HG03469 (cell line): ENCODE results near the gene SLC29A3.
"Not testable (repeated sequence)": the region's sequence is repeated elsewhere in the genome, so short reads cannot be mapped to it uniquely, and the experiment has no call there.

ENCODE experiments used
- ATAC-seq: cut with Tn5 transposase; IDR thresholded peaks from one replicate; pipeline ENCODE4 v1.9.1; 2021; ENCODE audit warnings: mild to moderate bottlenecking, moderate library complexity, moderate number of reproducible peaks; ENCODE audit not compliant: unreplicated experiment

The SLC29A3 gene

GRCh38 chr10:71319042-71319799 lies at the start of gene SLC29A3:
Gene SLC29A3 (plus strand): TSS chr10:71319259. CDS start chr10:71319310, 51 bp downstream.
- ATAC-seq: peak; percentile 48

DNA sequence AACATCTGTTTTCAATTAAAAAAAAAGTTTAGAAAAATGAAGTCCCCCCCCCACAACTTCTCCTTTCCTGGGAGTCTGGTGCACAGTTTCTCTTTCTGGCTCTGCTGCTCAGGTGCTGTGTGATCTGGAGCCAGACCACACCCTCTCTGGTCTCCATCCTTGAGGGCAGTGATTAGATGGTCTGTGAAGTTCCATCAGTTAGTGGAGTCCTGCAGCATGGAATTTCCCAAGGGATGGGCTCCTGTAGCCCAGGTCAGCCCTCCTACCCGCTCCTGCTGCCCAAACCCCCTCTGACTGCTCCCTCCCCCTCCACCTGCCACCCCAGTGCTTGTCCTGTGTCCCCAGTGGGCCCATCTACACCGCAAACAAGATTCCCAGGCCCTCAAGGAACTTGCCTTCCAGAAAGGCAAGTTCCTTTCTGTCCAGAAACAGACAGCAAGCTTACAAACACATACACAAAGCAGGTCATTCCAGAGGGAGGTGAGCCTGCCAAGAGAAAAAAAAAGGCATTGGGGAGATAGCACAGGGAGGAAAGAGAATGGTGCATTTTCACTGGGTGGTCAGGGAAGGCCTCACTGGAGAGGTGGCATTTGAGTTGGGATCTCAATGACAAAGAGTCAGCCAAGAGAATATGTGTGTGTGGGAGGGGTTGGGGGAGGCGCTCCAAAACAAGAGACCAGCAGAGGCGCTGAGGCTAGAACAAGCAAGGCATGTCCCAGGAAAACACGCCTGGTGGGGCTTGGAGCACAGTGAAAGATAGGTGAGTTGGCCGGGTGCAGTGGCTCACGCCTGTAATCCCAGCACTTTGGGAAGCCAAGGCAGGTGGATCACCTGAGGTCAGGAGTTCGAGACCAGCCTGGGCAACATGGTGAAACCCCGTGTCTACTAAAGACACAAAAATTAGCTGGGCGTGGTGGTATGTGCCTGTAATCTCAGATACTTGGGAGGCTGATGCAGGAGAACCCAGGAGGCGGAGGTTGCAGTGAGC lies 49.5 kb upstream of the SLC29A3 start:
- no peak for ATAC-seq

DNA sequence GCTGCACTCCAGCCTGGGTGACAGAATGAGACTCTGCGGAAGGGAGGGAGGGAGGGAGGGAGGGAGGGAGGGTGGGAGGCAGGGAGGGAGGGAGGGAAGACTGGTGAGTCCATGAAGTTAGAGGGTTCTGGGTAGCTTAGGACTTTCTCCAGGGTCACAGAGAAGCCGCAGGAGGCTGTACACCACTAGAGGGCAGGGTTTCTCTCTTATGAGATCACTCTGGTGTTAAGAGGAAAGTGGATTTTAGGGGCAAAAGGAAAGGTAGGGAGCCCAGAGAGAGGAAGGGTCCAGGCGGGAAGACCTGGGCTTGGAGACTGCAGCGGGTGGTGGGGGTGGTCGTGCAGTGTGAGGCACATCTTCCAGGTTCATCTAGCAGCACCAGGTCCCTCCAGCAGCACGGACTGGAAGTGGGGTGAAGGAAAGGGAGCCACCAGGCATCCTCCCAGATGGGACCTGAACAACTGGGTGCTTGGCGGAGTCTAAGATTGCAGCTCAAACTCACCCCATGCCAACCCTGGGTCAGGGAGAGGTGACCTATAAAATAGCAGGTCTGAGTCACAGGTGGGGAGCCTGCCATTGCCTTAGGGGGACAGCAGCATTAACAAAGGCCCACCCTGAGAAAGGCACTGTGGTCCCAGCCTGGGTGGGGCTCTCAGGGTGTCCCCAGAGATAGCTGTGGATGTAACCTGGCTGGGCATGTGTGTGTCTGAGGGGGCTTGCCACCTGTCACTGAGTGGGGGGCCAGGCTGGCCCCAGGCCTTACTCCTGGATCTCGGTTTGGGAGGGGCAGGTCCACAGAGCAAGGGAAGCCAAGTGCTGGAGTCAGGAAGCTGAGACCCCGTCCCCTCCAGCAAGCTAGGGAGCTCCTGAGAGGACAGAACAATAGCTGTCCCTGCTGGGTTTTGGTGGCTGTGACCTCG lies 48.5 kb upstream of the SLC29A3 start:
- ATAC-seq: no peak

DNA sequence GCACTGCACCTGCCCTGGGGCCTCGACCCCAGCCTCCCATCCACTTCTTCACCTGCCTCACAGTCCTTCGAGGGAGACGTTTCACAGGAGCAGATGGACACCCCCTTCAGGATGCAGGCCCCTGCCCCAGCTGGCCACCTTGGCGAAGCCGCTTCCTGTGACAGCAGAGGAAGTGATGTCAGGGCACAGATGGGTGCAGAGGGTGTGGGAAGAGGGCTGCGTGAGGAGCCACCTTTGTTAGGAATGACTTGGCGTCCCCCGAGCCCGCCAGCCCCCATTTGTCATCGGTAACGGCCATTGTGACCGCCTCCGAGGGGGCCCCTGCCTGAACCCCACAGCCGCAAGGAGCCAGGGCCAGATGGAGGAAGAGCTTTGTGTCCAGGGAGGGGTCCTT lies 47.4 kb upstream of the SLC29A3 start:
- no peak for ATAC-seq

DNA sequence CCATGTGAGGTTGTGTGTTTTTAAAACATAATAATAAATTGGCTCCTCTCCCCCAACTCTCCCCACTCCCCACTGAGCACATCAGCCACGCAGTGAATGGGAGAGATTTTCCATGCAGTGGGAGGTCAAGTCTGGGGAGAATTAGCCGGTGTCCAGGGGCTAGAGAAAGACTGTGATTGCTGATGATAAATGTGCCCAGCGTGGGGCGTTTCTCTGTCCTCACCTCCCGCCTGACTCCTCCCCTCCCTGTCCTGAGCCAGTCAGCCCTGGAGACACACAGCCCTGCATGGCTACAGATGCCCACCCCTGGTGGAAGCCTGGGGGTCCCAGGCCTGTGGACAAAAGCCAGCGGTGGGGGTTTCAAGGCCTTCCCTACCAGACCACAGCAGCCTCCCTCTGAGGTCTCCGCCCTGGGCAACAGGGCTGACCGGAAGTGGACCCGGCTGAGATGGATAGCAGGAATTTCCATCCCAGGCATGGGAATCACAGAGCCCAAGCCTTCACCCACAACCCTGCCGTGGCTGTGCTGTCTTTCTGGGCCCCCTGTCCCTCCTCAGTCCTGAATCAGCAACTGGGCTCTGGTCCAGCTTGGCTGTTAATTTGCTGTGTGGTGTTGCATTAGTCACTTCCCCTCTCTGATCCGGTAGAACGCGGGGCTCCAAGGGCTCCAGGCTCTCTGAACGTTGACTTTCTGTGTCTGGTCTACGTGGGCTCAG lies 46.8 kb upstream of the SLC29A3 start:
- ATAC-seq: no peak

GRCh38 chr10:71272974-71273373 lies 46.1 kb upstream of the SLC29A3 start:
- ATAC-seq: not testable (repeated sequence)

GRCh38 chr10:71273506-71273905 lies 45.6 kb upstream of the SLC29A3 start:
- no peak for ATAC-seq

DNA sequence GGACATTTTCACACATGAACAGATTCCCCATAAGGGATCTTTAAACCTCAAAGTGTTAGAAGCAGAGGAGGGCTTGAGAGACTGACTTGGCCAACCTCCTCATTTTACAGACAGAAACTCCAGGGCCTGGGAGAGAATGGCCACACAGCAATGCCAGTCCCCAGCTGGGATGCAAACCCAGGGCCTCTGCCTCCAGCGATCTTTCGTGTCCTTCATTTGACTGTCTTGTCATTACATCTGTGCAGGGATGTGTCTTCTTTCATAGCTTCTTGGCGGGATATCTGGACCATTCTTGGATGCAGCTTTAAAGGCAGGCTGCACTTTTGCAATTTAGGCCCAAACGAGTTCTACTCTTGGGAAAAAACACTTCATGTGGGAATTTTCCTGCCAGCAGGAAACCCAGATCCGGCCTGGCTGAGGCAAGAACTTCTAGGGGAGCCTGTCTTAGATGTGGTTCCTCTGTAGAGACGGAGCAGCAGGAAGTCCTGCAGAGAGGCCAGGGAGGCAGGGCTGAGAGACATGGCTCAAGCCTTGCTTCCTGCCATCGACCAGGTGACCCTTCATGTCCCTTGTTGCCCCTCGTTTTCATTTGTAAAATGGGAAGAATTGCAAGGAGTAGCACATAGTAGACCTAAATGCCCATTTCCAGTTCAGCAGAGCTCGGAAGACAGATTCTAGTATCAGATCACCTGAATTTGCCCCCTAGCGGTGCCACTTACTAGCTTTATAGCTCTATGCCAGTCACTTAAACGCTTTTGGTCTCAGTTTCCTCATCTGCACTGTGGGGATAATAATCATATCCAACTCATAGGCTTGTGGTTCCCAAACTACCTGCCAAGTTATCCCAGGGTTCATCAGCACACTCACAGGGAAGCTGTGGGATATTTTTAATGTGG lies 43.9 kb upstream of the SLC29A3 start:
- ATAC-seq: no peak

DNA sequence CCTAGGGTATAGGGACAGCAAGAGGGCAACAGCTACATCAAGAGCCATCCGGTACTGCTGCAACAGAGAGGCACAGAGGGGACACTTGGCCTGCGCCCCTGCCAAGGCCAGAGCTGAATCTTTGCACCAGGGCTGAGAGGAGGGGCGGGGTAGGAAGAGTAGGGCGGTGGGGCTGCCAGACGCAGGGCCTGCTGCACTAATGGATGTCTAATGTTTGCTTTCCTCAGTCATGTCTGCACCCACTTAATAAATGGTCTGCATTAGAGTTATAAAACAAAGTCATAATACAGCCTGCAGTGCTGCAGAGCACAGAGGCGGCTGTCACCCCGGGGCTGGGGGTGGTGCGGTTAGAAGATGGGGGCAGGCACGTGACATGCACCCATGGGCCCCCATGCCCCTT lies 42.2 kb upstream of the SLC29A3 start:
- no peak for ATAC-seq

DNA sequence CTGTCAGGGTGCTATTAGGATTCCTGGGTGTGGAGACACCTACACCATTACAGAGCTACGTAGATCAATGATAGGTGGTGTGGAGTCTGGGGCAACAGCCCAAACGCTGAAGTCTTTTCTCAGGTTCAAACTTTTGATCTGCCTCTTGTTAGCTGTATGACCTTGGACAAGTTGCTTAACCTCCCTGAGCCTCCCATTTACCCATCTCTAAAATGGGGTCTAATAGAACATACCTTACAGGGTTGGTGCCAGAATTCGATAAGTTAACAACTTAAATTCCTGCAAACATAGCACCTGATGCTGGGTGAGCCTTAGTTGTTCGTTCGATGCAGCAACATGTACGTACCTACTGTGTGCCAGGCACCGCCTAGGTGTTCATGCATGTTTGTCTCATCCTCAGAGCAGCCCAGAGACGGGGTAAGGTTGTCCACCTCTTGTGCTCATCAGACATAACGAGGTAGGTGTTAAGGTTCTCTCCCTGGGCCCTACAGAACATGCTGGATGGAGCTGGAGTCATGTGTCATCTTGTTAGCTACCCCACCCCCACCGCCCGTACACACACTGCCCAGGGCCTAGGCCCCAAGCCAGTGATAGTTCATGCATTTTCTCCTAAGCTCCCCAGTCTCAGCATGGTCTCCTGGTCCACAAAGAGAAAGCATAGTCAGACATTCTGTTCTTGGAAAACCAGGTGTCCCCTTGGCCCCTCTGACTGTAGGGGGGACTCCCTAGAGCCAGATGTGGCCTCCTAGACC lies 41.0 kb upstream of the SLC29A3 start:
- no peak for ATAC-seq

GRCh38 chr10:71278691-71279588 lies 40.1 kb upstream of the SLC29A3 start:
- ATAC-seq: no peak

DNA sequence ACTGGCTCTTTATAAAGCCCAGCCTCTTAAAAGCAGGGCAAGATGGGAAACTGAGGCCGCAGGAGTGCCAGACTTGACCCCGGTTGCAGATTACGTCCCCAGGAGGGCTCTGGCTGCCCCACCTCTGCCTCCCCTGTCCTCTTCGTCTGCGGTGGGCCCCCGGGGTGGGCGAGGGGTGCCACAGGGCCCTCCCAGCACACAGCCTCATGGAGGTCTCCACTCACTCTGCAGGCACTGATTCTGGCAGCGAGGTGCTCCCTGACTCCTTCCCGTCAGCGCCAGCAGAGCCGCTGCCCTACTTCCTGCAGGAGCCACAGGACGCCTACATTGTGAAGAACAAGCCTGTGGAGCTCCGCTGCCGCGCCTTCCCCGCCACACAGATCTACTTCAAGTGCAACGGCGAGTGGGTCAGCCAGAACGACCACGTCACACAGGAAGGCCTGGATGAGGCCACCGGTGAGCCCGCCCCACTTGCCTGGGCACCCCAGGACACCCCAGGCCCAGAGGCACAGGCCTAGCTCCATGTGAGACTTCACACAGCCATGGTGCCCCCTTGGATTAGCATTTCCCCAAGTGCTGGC lies 39.4 kb upstream of the SLC29A3 start:
- no peak for ATAC-seq

DNA sequence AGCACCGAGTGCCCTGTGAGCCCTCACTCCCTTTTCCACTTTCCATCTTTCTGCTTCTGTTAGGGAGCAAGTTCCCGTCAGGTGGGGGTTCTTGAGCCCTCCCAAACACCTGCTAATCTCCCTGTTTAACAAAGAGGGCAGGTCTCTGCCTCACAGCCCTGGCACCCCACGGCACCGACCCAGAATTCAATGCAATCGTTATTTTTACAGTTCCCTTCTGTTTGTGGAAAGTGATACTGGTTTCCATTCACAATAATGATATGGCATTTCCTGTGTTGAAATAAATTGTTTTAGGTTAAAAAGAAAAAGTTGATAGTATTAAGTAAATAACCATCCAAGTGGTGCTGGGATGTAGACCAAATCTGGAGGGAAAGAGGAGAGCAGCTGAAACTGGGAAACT lies 38.8 kb upstream of the SLC29A3 start:
- ATAC-seq: no peak

DNA sequence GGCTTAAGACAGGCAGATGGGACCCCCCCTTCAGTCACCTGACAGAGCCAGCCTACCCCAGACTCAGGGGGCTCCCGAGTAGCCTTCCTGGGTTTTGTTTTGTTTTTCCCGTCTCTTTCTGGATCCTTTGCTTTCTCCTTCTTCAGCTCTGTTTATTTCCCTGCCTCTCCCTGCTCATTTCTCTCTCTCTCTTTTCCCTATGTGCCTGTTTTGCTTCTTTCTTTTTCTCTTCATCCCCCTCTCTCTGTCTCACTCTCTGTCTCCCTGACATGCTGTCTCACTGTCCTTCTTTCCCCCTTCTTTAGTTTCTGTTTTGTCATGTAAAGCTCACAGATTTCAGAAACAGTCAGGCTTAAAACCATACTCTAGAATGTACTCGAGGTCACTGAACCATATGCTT lies 38.2 kb upstream of the SLC29A3 start:
- ATAC-seq: no peak

GRCh38 chr10:71281646-71282322 lies 37.3 kb upstream of the SLC29A3 start:
- no peak for ATAC-seq

- no peak for ATAC-seq
Observed at GRCh38 chr10:71282323-71282680, 36.8 kb upstream of the SLC29A3 start.

GRCh38 chr10:71283410-71283809 lies 35.6 kb upstream of the SLC29A3 start:
- ATAC-seq: no peak
